Renal pelvis (tissue), 3 donors: Measurements from ENCODE around the gene GSPT2. TPM values are rescaled to one million over a fixed set of nuclear protein-coding genes. Genes with fewer than 3 reads are reported as not detected.

Experiments used
- polyA plus RNA-seq, 3 donors: library from polyadenylated mRNA; unstranded; fragments of 120-200 nt; gene quantifications; one replicate each; pipeline ENCODE4 v1.2.1, GENCODE V29; 2013; ENCODE audit not compliant: insufficient read length in 3 of 3

GSPT2 gene
- polyA plus RNA-seq, 3 donors, result 19.7 to 22.3 (median 21.0) TPM

Other genes with a start within 250 kb of the GSPT2 start
- 10 to 100 TPM in 2 of 3 donors, 1 to 10 TPM in 1; 9.5 to 14.3 (median 13.0) TPM for gene NUDT11, start 246.8 kb upstream of the GSPT2 start, polyA plus RNA-seq
- 1 to 10 TPM in 2 of 3 donors, under 1 TPM in 1; 0.73 to 1.9 (median 1.1) TPM for gene CENPVL3, start 124.5 kb upstream of the GSPT2 start, polyA plus RNA-seq
- under 1 TPM; 0.20 to 0.33 (median 0.22) TPM for gene CENPVL2, start 60.6 kb upstream of the GSPT2 start, polyA plus RNA-seq
- gene CENPVL1, start 32.9 kb upstream of the GSPT2 start, polyA plus RNA-seq, result under 1 TPM; 0.20 to 0.33 (median 0.22) TPM
- 100 to 1,000 TPM; 305 to 356 (median 318) TPM for gene MAGED1, start 150.2 kb downstream of the GSPT2 start, polyA plus RNA-seq